Body of pancreas (tissue), 4 donors: ENCODE measurements around the gene RNF157. TPM values are rescaled to one million over a fixed set of nuclear protein-coding genes. Genes with fewer than 3 reads are reported as not detected.

Experiments used
- ATAC-seq: fragments of 150-250 bp; one replicate; pipeline ENCODE4 v1.9.1; 2016
- DNase-seq, 4 donors: peaks; one replicate each; pipeline ENCODE4 v3.0.0-alpha.2; 2019
- H3K27ac ChIP-seq, 4 donors: fragments of 200-600 bp; sonication (generic); 1 replicate in 3 of 4; 2 replicates in 1 of 4; pipeline versions ENCODE4 v1.5.1 to v1.6.1; 2016 to 2019; ENCODE audit warnings: mild to moderate bottlenecking in 1 of 4, mixed read lengths in 1 of 4, moderate library complexity in 1 of 4
- H3K27me3 ChIP-seq, 2 donors: fragments of 200-600 bp; sonication (generic); one replicate each; pipeline ENCODE4 v1.6.0; 2016; ENCODE audit warnings: mild to moderate bottlenecking in 1 of 2
- H3K36me3 ChIP-seq, 2 donors: fragments of 200-600 bp; sonication (generic); replicated peaks in 1 of 2; 2 replicates each; pipeline ENCODE4 v1.5.1; 2016; ENCODE audit warnings: low read depth in 2 of 2; ENCODE audit not compliant: insufficient read depth in 1 of 2
- H3K4me1 ChIP-seq: fragments of 200-600 bp; sonication (generic); one replicate; pipeline ENCODE4 v1.6.0; 2016
- H3K4me3 ChIP-seq, 2 donors: fragments of 200-600 bp; sonication (generic); 1 replicate in 1 of 2; 2 replicates in 1 of 2; pipeline ENCODE4 v1.5.1; 2016 to 2019
- H3K9me3 ChIP-seq, 3 donors: fragments of 200-600 bp; sonication (generic); 1 replicate in 2 of 3; 2 replicates in 1 of 3; pipeline ENCODE4 v1.5.1; 2016
- CTCF ChIP-seq, 7 experiments: fragments of 450-650 bp in 4 of 7; fragments of 200-600 bp in 3 of 7; sonication (generic) in 3 of 7; IDR thresholded peaks; one replicate each; pipeline ENCODE4 v1.5.1; 2016 to 2019; ENCODE audit warnings: antibody characterized with exemption in 7 of 7
- POLR2A ChIP-seq, 3 donors: fragments of 450-650 bp; IDR thresholded peaks; one replicate each; pipeline ENCODE4 v1.6.1; 2016; ENCODE audit warnings: antibody characterized with exemption in 3 of 3, mild to moderate bottlenecking in 2 of 3
- WGBS, 2 donors: methylation state at CpG; one replicate each; pipeline ENCODE4 v1.1.5; 2017; 5-methylcytosine and 5-hydroxymethylcytosine counted together
- intact Hi-C: fragments of 100-400 bp; cut with DNase I; formaldehyde crosslinking; loops from one replicate; pipeline ENCODE4 v1.15.1; 2023
- total RNA-seq, 2 donors: library from RNA; depleted of rRNA; stranded (reverse); fragments of >200 nt; gene quantifications; one replicate each; pipeline ENCODE4 v1.1.0, GENCODE V29; 2016

RNF157 gene
- total RNA-seq, 2 donors from 2014 or later = 4.7 to 29.3 TPM

DNA sequence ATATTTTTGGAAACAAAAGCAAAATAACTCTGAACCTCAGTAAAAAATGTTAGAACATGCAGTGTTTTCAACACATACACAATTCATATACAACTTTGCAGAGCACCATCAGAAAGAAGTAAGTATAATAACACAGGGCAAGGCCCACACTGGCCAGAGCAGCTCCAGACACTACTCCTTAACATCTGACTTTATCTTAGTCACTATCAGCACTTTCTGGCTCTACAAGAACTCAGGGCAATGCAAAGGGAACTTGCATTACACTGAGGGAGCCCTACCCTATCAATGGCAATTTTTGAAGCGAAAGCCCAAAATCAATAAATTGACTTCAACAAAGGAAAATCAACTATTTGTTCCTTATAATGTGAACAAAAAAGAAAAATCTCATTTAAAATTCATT is 16.5 kb downstream of the RNF157 start:
- no peak for ATAC-seq
- Histone ChIP-seq H3K4me1 (no peaks in the 10 kb centered on the region), H3K9me3 (no peaks in the 10 kb centered on the region), H3K4me3 (no peak overlapping the region), H3K27ac (no peak overlapping the region), H3K36me3 (no peaks in the 10 kb centered on the region), H3K27me3 (no peaks in the 10 kb centered on the region)
- no peak for TF ChIP-seq CTCF (IDR thresholded peaks at IDR 0.05)
- TF ChIP-seq POLR2A (IDR thresholded peaks at IDR 0.05) = no peak
- intact Hi-C loops = no loop called here
- 90 to 96% methylated on average over 1 of the region's 1 CpG for WGBS, 2 donors
- DNase-seq = no peak

- DNase-seq (no peak), ATAC-seq (no peak)
- Histone ChIP-seq H3K9me3 (no peaks in the 10 kb centered on the region), H3K4me1 (no peaks in the 10 kb centered on the region), H3K27ac (no peak overlapping the region), H3K4me3 (no peak overlapping the region), H3K27me3 (no peaks in the 10 kb centered on the region), H3K36me3 (no peaks in the 10 kb centered on the region)
- intact Hi-C loops = no loop called here
- WGBS, 2 donors = 88 to 89% methylated on average over 7 of the region's 7 CpGs
- TF ChIP-seq CTCF (IDR thresholded peaks at IDR 0.05) = no peak
- TF ChIP-seq POLR2A (IDR thresholded peaks at IDR 0.05) = no peak
Measured at GRCh38 chr17:76219670-76220383, 20.5 kb downstream of the RNF157 start.

GRCh38 chr17:76217081-76217480 is 23.2 kb downstream of the RNF157 start:
- 95 to 96% methylated on average over 3 of the region's 3 CpGs for WGBS, 2 donors
- Histone ChIP-seq H3K4me3 (no peak overlapping the region), H3K4me1 (no peaks in the 10 kb centered on the region), H3K27me3 (no peaks in the 10 kb centered on the region), H3K9me3 (no peaks in the 10 kb centered on the region), H3K36me3 (no peaks in the 10 kb centered on the region), H3K27ac (no peak overlapping the region)
- TF ChIP-seq CTCF (IDR thresholded peaks at IDR 0.05) = no peak
- no peak for TF ChIP-seq POLR2A (IDR thresholded peaks at IDR 0.05)
- intact Hi-C loops = no loop called here
- no peak for DNase-seq
- ATAC-seq = no peak

DNA sequence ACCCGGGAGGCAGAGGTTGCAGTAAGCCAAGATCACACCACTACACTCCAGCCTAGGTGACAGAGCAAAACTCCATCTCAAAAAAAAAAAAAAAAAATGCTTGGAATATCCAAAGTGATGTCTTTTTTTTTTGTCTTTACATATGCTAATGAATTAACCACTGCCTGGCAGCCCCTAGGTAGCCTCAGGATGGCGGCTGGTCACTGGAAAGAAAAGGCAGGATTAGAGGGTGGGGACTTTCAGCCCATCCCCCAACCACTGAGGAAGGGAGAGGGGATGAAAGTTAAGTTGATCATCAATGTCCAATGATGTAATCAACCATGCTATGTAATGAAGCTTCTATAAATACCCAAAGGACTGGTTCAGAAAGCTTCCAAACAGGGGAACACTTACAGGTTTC is 26.8 kb downstream of the RNF157 start:
- Histone ChIP-seq H3K4me3 (no peak overlapping the region), H3K27ac (no peak overlapping the region), H3K9me3 (no peaks in the 10 kb centered on the region), H3K36me3 (no peaks in the 10 kb centered on the region), H3K4me1 (no peaks in the 10 kb centered on the region), H3K27me3 (no peaks in the 10 kb centered on the region)
- DNase-seq (no peak), ATAC-seq (no peak)
- TF ChIP-seq POLR2A (IDR thresholded peaks at IDR 0.05) (no peak), CTCF (IDR thresholded peaks at IDR 0.05) (no peak)
- intact Hi-C loops = no loop called here
- 76 to 80% methylated on average over 2 of the region's 2 CpGs for whole genome bisulfite sequencing, 2 donors

GRCh38 chr17:76208120-76208519 is 32.2 kb downstream of the RNF157 start:
- no peaks in the 10 kb centered on the region for H3K27me3 ChIP-seq
- H3K9me3 ChIP-seq = no peaks in the 10 kb centered on the region
- H3K36me3 ChIP-seq = no peaks in the 10 kb centered on the region
- TF ChIP-seq POLR2A (IDR thresholded peaks at IDR 0.05) (no peak), CTCF (IDR thresholded peaks at IDR 0.05) (no peak)
- ATAC-seq (no peak), DNase-seq (no peak)
- no peaks in the 10 kb centered on the region for H3K4me1 ChIP-seq
- H3K27ac ChIP-seq = no peak overlapping the region
- WGBS, 2 donors = 92 to 96% methylated on average over 1 of the region's 1 CpG
- intact Hi-C loops = no loop called here
- H3K4me3 ChIP-seq = no peak overlapping the region
